Ovary (tissue), 9 donors: ENCODE measurements around the gene YPEL1. TPM values are rescaled to one million over a fixed set of nuclear protein-coding genes. Genes with fewer than 3 reads are reported as not detected.

Source experiments
- DNase-seq, 5 donors: peaks; one replicate each; pipeline ENCODE4 v3.0.0-alpha.2; 2019 to 2020
- H3K27ac ChIP-seq, 2 donors: fragments of 200-600 bp; one replicate each; pipeline versions ENCODE4 v1.5.1 to v1.8.0; 2019 to 2022
- H3K27me3 ChIP-seq: fragments of 200-600 bp; one replicate; pipeline ENCODE4 v1.8.0; 2022
- H3K36me3 ChIP-seq: fragments of 200-600 bp; sonication (generic); one replicate; pipeline ENCODE4 v1.5.1; 2019
- H3K4me1 ChIP-seq: one replicate; pipeline ENCODE4 v1.8.1; 2013; ENCODE audit warnings: mild to moderate bottlenecking, moderate library complexity; ENCODE audit not compliant: insufficient read depth
- H3K4me3 ChIP-seq: fragments of 200-600 bp; sonication (generic); one replicate; pipeline ENCODE4 v1.5.1; 2017
- H3K9me3 ChIP-seq, 2 donors: fragments of 200-600 bp in 1 of 2; sonication (generic) in 1 of 2; one replicate each; pipeline versions ENCODE4 v1.5.1 to v1.8.1; 2013 to 2019; ENCODE audit warnings: mild to moderate bottlenecking in 1 of 2, moderate library complexity in 1 of 2
- CTCF ChIP-seq, 3 donors: fragments of 450-650 bp in 2 of 3; fragments of 200-600 bp in 1 of 3; IDR thresholded peaks; one replicate each; pipeline versions ENCODE4 v1.5.1 to v1.8.0; 2016 to 2022; ENCODE audit warnings: antibody characterized with exemption in 3 of 3, mild to moderate bottlenecking in 1 of 3
- EP300 ChIP-seq: sonication (generic); formaldehyde crosslinking; IDR thresholded peaks from one replicate; pipeline ENCODE4 v1.6.1; 2017; ENCODE audit warnings: antibody characterized with exemption
- POLR2A ChIP-seq: fragments of 450-650 bp; IDR thresholded peaks from one replicate; pipeline ENCODE4 v1.6.1; 2017; ENCODE audit warnings: antibody characterized with exemption, mild to moderate bottlenecking, moderate library complexity
- WGBS, 3 donors: extraction: QIAGEN DNeasy Blood & Tissue Kit in 1 of 3; methylation state at CpG; one replicate each; pipeline versions ENCODE4 v1.1.5 to v1.1.7; 2013 to 2017; 5-methylcytosine and 5-hydroxymethylcytosine counted together
- intact Hi-C, 4 donors: fragments of 100-400 bp; cut with DNase I; formaldehyde crosslinking; loops; one replicate each; pipeline versions ENCODE4 v1.11.0 to v1.15.1; 2022 to 2023
- polyA plus RNA-seq, 2 donors: library from polyadenylated mRNA; stranded (reverse); fragments of 200-250 nt in 1 of 2; fragments of 350-450 nt in 1 of 2; fragmentation: Illumina TruSeq in 1 of 2; extraction: RNeasy Lipid Tissue Mini Kit (QIAGEN cat#74804) in 1 of 2; gene quantifications; one replicate each; pipeline ENCODE4 v1.2.3, GENCODE V29; 2013 to 2014
- total RNA-seq, 7 donors: library from RNA; depleted of rRNA in 2 of 7; stranded (reverse); fragments of >200 nt in 2 of 7; fragmentation: NEBNext Ultra II Directional in 3 of 7; extraction: Animal tissue kit (Norgen Biotek cat#: 25700) in 3 of 7; gene quantifications; one replicate each; pipeline versions ENCODE4 v1.1.0 to v1.2.4, GENCODE V29; 2016 to 2023
- donor health status: DM: no; HTN: no; CAD: no; lungs with moderate emphysema.
- donor health status: DM: no; HTN: no; CAD: no.
- donor health status: Bipolar disorder and iron deficiency.
- donor health status: DM: yes; HTN: yes; CAD: no.
- donor health status: DM: no; HTN: no; CAD: no.
- donor health status: DM: yes; HTN: yes; CAD: no.

YPEL1 gene
- total and polyA plus RNA-seq, 9 donors = 2.9 to 11.4 (median 8.5) TPM

GRCh38 chr22:21685164-21685513, 50.5 kb downstream of the YPEL1 start:
- TF ChIP-seq POLR2A = no peak
- no peak for TF ChIP-seq CTCF (IDR thresholded peaks at IDR 0.05)
- no peak for TF ChIP-seq EP300
- Histone ChIP-seq H3K27me3 (no peaks in the 10 kb centered on the region), H3K4me1 (no peaks in the 10 kb centered on the region), H3K9me3 (no peaks in the 10 kb centered on the region), H3K27ac (no peak overlapping the region), H3K36me3 (no peaks in the 10 kb centered on the region), H3K4me3 (no peak overlapping the region)
- DNase-seq = no peak
- intact Hi-C loops = no loop called here
- 80 to 87% (median 83%) methylated on average over 8 of the region's 8 CpGs for WGBS, 3 donors

- Histone ChIP-seq H3K4me1 (no peaks in the 10 kb centered on the region), H3K9me3 (no peaks in the 10 kb centered on the region), H3K36me3 (no peaks in the 10 kb centered on the region), H3K27ac (no peak overlapping the region), H3K27me3 (no peaks in the 10 kb centered on the region), H3K4me3 (no peak overlapping the region)
- no peak for TF ChIP-seq CTCF (IDR thresholded peaks at IDR 0.05)
- no peak for TF ChIP-seq POLR2A
- no peak for TF ChIP-seq EP300
- intact Hi-C loops = no loop called here
- 88 to 92% (median 89%) methylated on average over 19 of the region's 19 CpGs for WGBS, 3 donors
- DNase-seq = no peak
These were observed 51.0 kb downstream of the YPEL1 start for GRCh38 chr22:21684492-21685163.

GRCh38 chr22:21683401-21683811, 52.2 kb downstream of the YPEL1 start:
- no peak for DNase-seq
- H3K27me3 ChIP-seq = no peaks in the 10 kb centered on the region
- no peak overlapping the region for H3K4me3 ChIP-seq
- intact Hi-C loops = no loop called here
- no peak overlapping the region for H3K27ac ChIP-seq
- H3K9me3 ChIP-seq = no peaks in the 10 kb centered on the region
- H3K4me1 ChIP-seq = no peaks in the 10 kb centered on the region
- WGBS, 3 donors = 85 to 95% (median 91%) methylated on average over 7 of the region's 7 CpGs
- TF ChIP-seq CTCF (IDR thresholded peaks at IDR 0.05) (no peak), EP300 (no peak), POLR2A (no peak)
- H3K36me3 ChIP-seq = no peaks in the 10 kb centered on the region

- 90 to 94% (median 90%) methylated on average over 19 to 20 of the region's 20 CpGs for WGBS, 3 donors
- Histone ChIP-seq H3K27ac (no peak overlapping the region), H3K4me3 (no peak overlapping the region), H3K4me1 (no peaks in the 10 kb centered on the region), H3K9me3 (no peaks in the 10 kb centered on the region), H3K36me3 (no peaks in the 10 kb centered on the region), H3K27me3 (no peaks in the 10 kb centered on the region)
- intact Hi-C loops = no loop called here
- TF ChIP-seq CTCF (IDR thresholded peaks at IDR 0.05) (no peak), EP300 (no peak), POLR2A (no peak)
- no peak for DNase-seq
These were observed 53.0 kb downstream of the YPEL1 start for GRCh38 chr22:21682385-21683175.
